H1 (cell line): ENCODE results near the gene ATP6V1G1. TPM values are rescaled to one million over a fixed set of nuclear protein-coding genes. Genes with fewer than 3 reads are reported as not detected.

ENCODE experiments used
- CTCF ChIA-PET: fragments of 300-600 bp; sonication (Branson Sonifier 250); formaldehyde crosslinking; loops from one replicate; lab custom pipeline; 2021; ENCODE audit not compliant: partially characterized antibody; lab: Charles Lee
- POLR2A ChIA-PET: fragments of 300-600 bp; sonication (Branson Sonifier 250); formaldehyde crosslinking; loops from one replicate; lab custom pipeline; 2021; ENCODE audit warnings: inconsistent platforms; ENCODE audit not compliant: partially characterized antibody; lab: Charles Lee
- DNase-seq, 2 experiments: peaks; one replicate each; pipeline versions ENCODE4 v3.0.0 to v3.0.0-alpha.2; 2010 to 2022; ENCODE audit warnings: low spot score in 2 of 2, low read depth in 1 of 2, mixed read lengths in 1 of 2
- FAIRE-seq: peaks from 2 replicates; lab custom pipeline; 2011; peaks lifted over from hg19 to GRCh38; lab: Jason Lieb, UNC
- H2AFZ ChIP-seq: 2 replicates; pipeline ENCODE4 v1.8.1; 2012; ENCODE audit warnings: low read length, inconsistent platforms
- H2AK5ac ChIP-seq: 2 replicates; pipeline ENCODE4 v1.6.1; 2013; ENCODE audit warnings: low read depth, low read length
- H2BK120ac ChIP-seq: replicated peaks from 2 replicates; pipeline ENCODE3; 2013; ENCODE audit warnings: low read depth, low read length, inconsistent platforms
- H2BK12ac ChIP-seq: 2 replicates; pipeline ENCODE4 v1.6.1; 2013; ENCODE audit warnings: low read depth, low read length
- H2BK15ac ChIP-seq: 2 replicates; pipeline ENCODE4 v1.6.1; 2013; ENCODE audit warnings: low read length
- H2BK20ac ChIP-seq: 2 replicates; pipeline ENCODE4 v1.6.1; 2013; ENCODE audit warnings: low read length
- H2BK5ac ChIP-seq: 2 replicates; pipeline ENCODE4 v1.6.1; 2013; ENCODE audit warnings: low read depth, low read length
- H3K14ac ChIP-seq: 2 replicates; pipeline ENCODE4 v1.6.1; 2013; ENCODE audit warnings: inconsistent platforms; ENCODE audit not compliant: insufficient read length
- H3K18ac ChIP-seq: 2 replicates; pipeline ENCODE4 v1.6.1; 2013; ENCODE audit warnings: low read length; ENCODE audit errors: extremely low read depth
- H3K23ac ChIP-seq: 2 replicates; pipeline ENCODE4 v1.6.1; 2013; ENCODE audit warnings: inconsistent platforms; ENCODE audit not compliant: insufficient read length
- H3K23me2 ChIP-seq: 2 replicates; pipeline ENCODE4 v1.6.1; 2013; ENCODE audit warnings: low read depth, low read length
- H3K27ac ChIP-seq: 2 replicates; pipeline ENCODE4 v1.6.1; 2011; ENCODE audit warnings: low read depth, low read length, inconsistent platforms
- H3K27me3 ChIP-seq, 4 experiments: replicated peaks in 1 of 4; 1 replicate in 1 of 4; 2 replicates in 3 of 4; pipeline versions ENCODE4 v1.6.1 to v1.8.1; 2011 to 2013; ENCODE audit warnings: low read length in 3 of 4, mild to moderate bottlenecking in 3 of 4, inconsistent platforms in 2 of 4, mixed read lengths in 2 of 4, moderate library complexity in 1 of 4; ENCODE audit not compliant: control insufficient read depth in 3 of 4, insufficient read depth in 3 of 4; ENCODE audit errors: extremely low read depth in 1 of 4
- H3K36me3 ChIP-seq, 4 experiments: 2 replicates each; pipeline versions ENCODE4 v1.6.1 to v1.8.1; 2011 to 2013; ENCODE audit warnings: mild to moderate bottlenecking in 4 of 4, low read length in 3 of 4, moderate library complexity in 2 of 4, control low read depth in 1 of 4, inconsistent platforms in 1 of 4; ENCODE audit not compliant: insufficient read depth in 4 of 4, control insufficient read depth in 2 of 4
- H3K4ac ChIP-seq: replicated peaks from 2 replicates; pipeline ENCODE3; 2013; ENCODE audit warnings: low read length, low read depth, mixed read lengths, inconsistent platforms; ENCODE audit not compliant: insufficient read length
- H3K4me1 ChIP-seq, 4 experiments: replicated peaks in 1 of 4; 1 replicate in 1 of 4; 2 replicates in 3 of 4; pipeline versions ENCODE4 v1.6.1 to v1.8.1; 2011 to 2013; ENCODE audit warnings: low read length in 3 of 4, inconsistent platforms in 2 of 4, mixed read lengths in 1 of 4; ENCODE audit not compliant: insufficient read depth in 4 of 4, control insufficient read depth in 3 of 4
- H3K4me2 ChIP-seq, 2 experiments: 2 replicates each; pipeline versions ENCODE4 v1.6.1 to v1.8.1; 2011 to 2013; ENCODE audit warnings: low read depth in 2 of 2, low read length in 2 of 2, control low read depth in 1 of 2, inconsistent platforms in 1 of 2, mild to moderate bottlenecking in 1 of 2; ENCODE audit not compliant: insufficient read depth in 1 of 2
- H3K4me3 ChIP-seq, 4 experiments: fragments of 200-600, 300-600 bp in 1 of 4; sonication (generic), shearing (Covaris generic), sonication (Bioruptor Twin) in 1 of 4; 2 replicates each; pipeline versions ENCODE4 v1.5.1 to v1.8.1; 2011 to 2016; ENCODE audit warnings: low read length in 4 of 4, low read depth in 3 of 4, control low read depth in 2 of 4, inconsistent platforms in 2 of 4, mild to moderate bottlenecking in 2 of 4, mixed read lengths in 1 of 4, moderate library complexity in 1 of 4; ENCODE audit not compliant: insufficient read depth in 2 of 4; ENCODE audit errors: extremely low read depth in 1 of 4
- H3K56ac ChIP-seq: replicated peaks from 2 replicates; pipeline ENCODE3; 2013; ENCODE audit warnings: low read depth, mild to moderate bottlenecking, mixed read lengths, low read length, inconsistent platforms; ENCODE audit not compliant: insufficient read length
- H3K79me1 ChIP-seq: 2 replicates; pipeline ENCODE4 v1.6.1; 2013; ENCODE audit warnings: low read depth, low read length, control low read depth
- H3K79me2 ChIP-seq, 2 experiments: 2 replicates each; pipeline versions ENCODE4 v1.6.1 to v1.8.1; 2012 to 2013; ENCODE audit warnings: low read length in 2 of 2, mild to moderate bottlenecking in 2 of 2, inconsistent platforms in 1 of 2; ENCODE audit not compliant: insufficient read depth in 2 of 2, control insufficient read depth in 1 of 2
- H3K9ac ChIP-seq, 4 experiments: replicated peaks in 1 of 4; 1 replicate in 1 of 4; 2 replicates in 3 of 4; pipeline versions ENCODE4 v1.6.1 to v1.8.1; 2011 to 2013; ENCODE audit warnings: low read depth in 3 of 4, low read length in 3 of 4, control low read depth in 2 of 4, mild to moderate bottlenecking in 2 of 4, moderate library complexity in 2 of 4, inconsistent platforms in 1 of 4; ENCODE audit errors: extremely low read depth in 1 of 4
- H3K9me3 ChIP-seq, 2 experiments: 2 replicates each; pipeline versions ENCODE4 v1.6.1 to v1.8.1; 2012 to 2013; ENCODE audit warnings: mild to moderate bottlenecking in 2 of 2, moderate library complexity in 2 of 2, control low read depth in 1 of 2, inconsistent platforms in 1 of 2, low read depth in 1 of 2, low read length in 1 of 2, mixed read lengths in 1 of 2; ENCODE audit not compliant: insufficient read depth in 2 of 2
- H4K20me1 ChIP-seq, 2 experiments: replicated peaks in 1 of 2; 2 replicates each; pipeline versions ENCODE3 to v1.8.1; 2011 to 2013; ENCODE audit warnings: inconsistent platforms in 2 of 2, low read length in 2 of 2, mild to moderate bottlenecking in 1 of 2; ENCODE audit not compliant: insufficient read depth in 2 of 2, control insufficient read depth in 1 of 2
- H4K5ac ChIP-seq: 2 replicates; pipeline ENCODE4 v1.6.1; 2013; ENCODE audit warnings: low read length, low read depth, mixed read lengths, inconsistent platforms; ENCODE audit not compliant: insufficient read length
- H4K8ac ChIP-seq: 2 replicates; pipeline ENCODE4 v1.8.0; 2013; ENCODE audit warnings: mild to moderate bottlenecking, moderate library complexity, low read length, inconsistent platforms; ENCODE audit not compliant: insufficient read depth; ENCODE audit errors: extremely low read depth
- H4K91ac ChIP-seq: replicated peaks from 2 replicates; pipeline ENCODE3; 2013; ENCODE audit warnings: low read length, mixed read lengths, inconsistent platforms; ENCODE audit not compliant: insufficient read length
- CBX8 ChIP-seq: fragments of 300-800, 300-1000 bp; sonication (generic); IDR thresholded peaks from 2 replicates; pipeline ENCODE4 v1.7.1; 2016; ENCODE audit warnings: low read depth, low read length, borderline replicate concordance
- CEBPB ChIP-seq: IDR thresholded peaks from 2 replicates; pipeline ENCODE4 v1.6.1; 2012; ENCODE audit warnings: low read depth, low read length
- GTF2F1 ChIP-seq: IDR thresholded peaks from 2 replicates; pipeline ENCODE4 v1.6.1; 2012; ENCODE audit warnings: low read depth, low read length, improper control_type of control experiment, borderline replicate concordance
- WGBS, 2 experiments: shearing (Covaris generic) in 1 of 2; methylation state at CpG; one replicate each; pipeline versions ENCODE4 v1.1.6 to v1.1.7; 2013 to 2015; ENCODE audit warnings: low lambda C conversion rate in 2 of 2, mixed read lengths in 2 of 2, inconsistent platforms in 1 of 2, low coverage in 1 of 2, missing lambda C conversion rate in 1 of 2; ENCODE audit not compliant: insufficient replicate concordance in 2 of 2, insufficient coverage in 1 of 2, insufficient read length in 1 of 2; ENCODE audit errors: extremely low coverage in 1 of 2, missing lambda C conversion rate in 1 of 2; 5-methylcytosine and 5-hydroxymethylcytosine counted together
- polyA plus RNA-seq, 7 experiments: library from polyadenylated mRNA; depleted of rRNA in 3 of 7; stranded (reverse) in 5 of 7; unstranded in 2 of 7; fragments of >200 nt in 5 of 7; fragments of 200-250 nt in 2 of 7; gene quantifications; 1 replicate in 5 of 7; 2 replicates in 1 of 7; 4 replicates in 1 of 7; pipeline versions ENCODE4 v1.2.1 to v1.2.3, GENCODE V29; 2011 to 2013; ENCODE audit warnings: missing spikeins in 2 of 7, mixed read lengths in 2 of 7
- total RNA-seq: library from RNA; stranded (reverse); fragmentation: NEBNext Ultra II Directional; extraction: Animal tissue kit (Norgen Biotek cat#: 25700); gene quantifications from 2 replicates; pipeline ENCODE4 v1.2.1, GENCODE V29; 2021

The ATP6V1G1 gene
- total and polyA plus RNA-seq, 2 of the 8 experiments (the other 6 are each of a cell fraction or from before 2014, with no cell fraction given): 112 to 124 TPM

GRCh38 chr9:114555696-114556095, 31.9 kb upstream of the ATP6V1G1 start:
- Histone ChIP-seq H2BK120ac (no peak overlapping the region), H3K4me3 (no peak overlapping the region), H3K27me3 (no peaks in the 10 kb centered on the region), H4K20me1 (no peaks in the 10 kb centered on the region), H3K23me2 (no peaks in the 10 kb centered on the region), H4K8ac (no peak overlapping the region), H3K4me2 (no peak overlapping the region), H3K23ac (no peak overlapping the region), H3K14ac (no peak overlapping the region), H3K27ac (no peak overlapping the region), H2AFZ (no peak overlapping the region), H2AK5ac (no peak overlapping the region), H3K4me1 (no peaks in the 10 kb centered on the region), H3K79me1 (no peaks in the 10 kb centered on the region), H3K4ac (no peak overlapping the region), H2BK12ac (0 out of 2 replicates have a peak overlapping the region, but pooled peaks have one; percentile 7), H2BK5ac (no peak overlapping the region), H4K5ac (no peak overlapping the region), H4K91ac (no peak overlapping the region), H3K18ac (no peak overlapping the region), H2BK15ac (no peak overlapping the region), H3K9ac (no peak overlapping the region), H3K36me3 (no peaks in the 10 kb centered on the region), H3K79me2 (no peaks in the 10 kb centered on the region), H3K56ac (no peak overlapping the region), H3K9me3 (no peaks in the 10 kb centered on the region), H2BK20ac (no peak overlapping the region)
- FAIRE-seq (no peak), DNase-seq (no peak)
- TF ChIP-seq CEBPB: no peak
- TF ChIP-seq CBX8: no peak
- TF ChIP-seq GTF2F1: no peak
- ChIA-PET CTCF (no interaction called here), POLR2A (interaction anchor here (0.6 kb wide), 1 partner anchor 16 kb away, joined by 3 read pairs; no protein-coding TSS in a partner anchor)
- 92% methylated on average over 1 of the region's 1 CpG; no CpG with 5 or more reads in 1 of the 2 experiments for WGBS, 2 experiments
